ENCODE results near the gene RTL9.

GRCh38 chrX:110396735-110397134 is 38.1 kb downstream of the RTL9 start:
- TF ChIP-seq, protein P1, sequence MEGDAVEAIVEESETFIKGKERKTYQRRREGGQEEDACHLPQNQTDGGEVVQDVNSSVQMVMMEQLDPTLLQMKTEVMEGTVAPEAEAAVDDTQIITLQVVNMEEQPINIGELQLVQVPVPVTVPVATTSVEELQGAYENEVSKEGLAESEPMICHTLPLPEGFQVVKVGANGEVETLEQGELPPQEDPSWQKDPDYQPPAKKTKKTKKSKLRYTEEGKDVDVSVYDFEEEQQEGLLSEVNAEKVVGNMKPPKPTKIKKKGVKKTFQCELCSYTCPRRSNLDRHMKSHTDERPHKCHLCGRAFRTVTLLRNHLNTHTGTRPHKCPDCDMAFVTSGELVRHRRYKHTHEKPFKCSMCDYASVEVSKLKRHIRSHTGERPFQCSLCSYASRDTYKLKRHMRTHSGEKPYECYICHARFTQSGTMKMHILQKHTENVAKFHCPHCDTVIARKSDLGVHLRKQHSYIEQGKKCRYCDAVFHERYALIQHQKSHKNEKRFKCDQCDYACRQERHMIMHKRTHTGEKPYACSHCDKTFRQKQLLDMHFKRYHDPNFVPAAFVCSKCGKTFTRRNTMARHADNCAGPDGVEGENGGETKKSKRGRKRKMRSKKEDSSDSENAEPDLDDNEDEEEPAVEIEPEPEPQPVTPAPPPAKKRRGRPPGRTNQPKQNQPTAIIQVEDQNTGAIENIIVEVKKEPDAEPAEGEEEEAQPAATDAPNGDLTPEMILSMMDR (IDR thresholded peaks at IDR 0.05 in 8 of 11, conservative IDR thresholded peaks at IDR 0.05 in 3 of 11) = no peak
- TF ChIP-seq POLR2A (IDR thresholded peaks at IDR 0.05) = no peak

Measured in spleen (tissue), 7 donors.